Measurements from ENCODE around the gene RFNG.

The RFNG gene

DNA sequence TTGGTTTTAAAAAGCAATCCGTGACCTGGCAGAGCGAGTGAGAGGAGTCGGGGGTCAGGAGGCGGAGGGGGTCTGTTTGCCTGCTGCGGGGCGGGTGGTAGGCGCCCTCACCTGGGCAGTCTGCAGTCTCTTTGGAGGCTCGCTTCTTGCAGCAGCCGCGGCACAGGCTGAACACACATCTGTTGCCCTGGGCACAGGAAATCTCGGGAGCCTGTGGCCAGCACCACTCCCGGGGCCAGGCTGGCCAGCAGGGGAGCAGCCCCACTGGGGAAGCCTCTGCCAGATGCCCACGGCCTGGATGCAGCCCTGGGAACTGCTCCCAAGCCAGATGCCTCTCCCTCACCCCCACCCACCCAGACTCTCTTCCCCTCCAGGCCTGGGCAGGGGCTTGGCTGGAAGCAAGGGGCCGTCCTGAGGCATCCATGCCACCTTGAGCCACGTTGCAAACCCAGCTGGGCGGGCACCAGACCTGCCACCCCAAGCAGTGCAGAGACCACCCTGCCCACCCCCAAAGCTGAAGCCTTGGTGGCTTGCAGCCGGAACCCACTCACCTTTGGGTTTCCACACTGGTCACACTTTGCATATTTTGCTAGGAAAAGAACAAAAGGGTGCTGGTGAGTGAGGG, 6.7 kb upstream of the RFNG start:
- DNase-seq (ENCODE audit: low spot score): no peak

DNA sequence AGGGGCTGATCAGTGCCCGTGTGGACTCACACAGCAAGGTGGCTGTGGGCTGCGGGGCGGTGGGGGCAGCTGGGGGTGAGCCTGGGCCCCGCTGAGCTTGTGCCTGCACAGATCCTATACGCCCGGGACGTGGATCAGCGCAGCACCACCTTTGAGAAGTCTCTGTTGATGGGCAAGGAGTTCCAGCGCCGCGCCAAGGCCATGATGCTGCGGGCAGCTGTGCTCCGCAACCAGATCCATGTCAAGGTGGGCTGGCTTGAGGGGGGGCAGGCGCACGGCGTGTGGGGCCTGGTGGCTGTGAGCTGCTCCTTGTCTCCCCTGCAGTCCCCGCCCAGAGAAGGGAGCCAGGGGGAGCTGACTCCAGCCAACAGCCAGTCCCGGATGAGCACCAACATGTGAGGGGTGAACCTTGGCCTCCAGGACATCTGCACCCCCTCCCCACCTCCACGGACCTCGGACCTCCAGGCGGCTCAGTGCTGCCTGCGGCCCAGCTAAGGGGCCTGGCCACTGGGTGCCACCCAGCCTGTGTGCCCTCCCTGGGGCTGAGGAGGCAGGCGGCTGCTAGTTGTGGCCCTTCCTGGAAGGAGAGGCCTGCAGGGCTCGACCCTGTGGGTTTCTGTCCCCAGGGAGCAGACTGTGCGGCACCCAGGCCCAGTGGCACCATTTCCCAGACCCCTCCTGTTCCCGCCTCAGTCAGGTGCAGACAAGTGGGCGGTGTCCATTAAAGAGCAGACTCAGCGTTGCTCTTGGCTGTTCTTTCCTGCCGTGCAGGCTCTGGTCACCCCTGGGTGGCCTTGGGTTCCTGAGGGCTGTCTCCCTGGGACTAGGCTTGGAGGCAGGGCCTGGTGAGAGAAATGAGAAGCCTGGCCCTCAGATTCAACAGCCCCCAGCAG, 5.4 kb upstream of the RFNG start:
- no peak for DNase-seq (ENCODE audit: low spot score)

DNA sequence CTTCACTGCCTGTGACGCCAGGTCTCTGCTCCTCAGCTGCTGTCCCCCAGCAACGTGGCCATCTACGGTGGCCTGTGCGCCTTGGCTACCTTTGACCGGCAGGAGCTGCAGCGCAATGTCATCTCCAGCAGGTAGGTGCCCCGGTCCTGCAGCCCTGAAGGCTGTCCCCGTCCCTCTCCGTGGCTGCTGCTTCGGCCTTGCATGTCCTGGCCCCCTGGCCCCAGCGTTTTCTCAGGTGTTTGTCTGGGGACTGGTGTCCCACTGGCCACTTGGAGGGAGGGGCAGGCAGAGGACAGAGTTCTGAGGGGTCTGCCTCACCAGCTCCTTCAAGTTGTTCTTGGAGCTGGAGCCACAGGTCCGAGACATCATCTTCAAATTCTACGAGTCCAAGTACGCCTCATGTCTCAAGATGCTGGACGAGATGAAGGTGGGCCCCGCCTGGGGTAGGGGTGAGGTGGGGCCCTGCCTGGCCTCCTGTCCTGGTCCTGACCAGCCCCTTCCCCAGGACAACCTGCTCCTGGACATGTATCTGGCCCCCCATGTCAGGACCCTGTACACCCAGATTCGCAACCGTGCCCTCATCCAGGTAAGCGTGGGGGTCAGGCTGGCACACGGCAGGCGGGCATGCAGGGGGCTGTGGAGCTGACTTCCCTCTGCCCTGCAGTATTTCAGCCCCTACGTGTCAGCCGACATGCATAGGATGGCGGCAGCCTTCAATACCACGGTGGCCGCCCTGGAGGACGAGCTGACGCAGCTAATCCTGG, 4.5 kb upstream of the RFNG start:
- no peak for DNase-seq (ENCODE audit: low spot score)

DNA sequence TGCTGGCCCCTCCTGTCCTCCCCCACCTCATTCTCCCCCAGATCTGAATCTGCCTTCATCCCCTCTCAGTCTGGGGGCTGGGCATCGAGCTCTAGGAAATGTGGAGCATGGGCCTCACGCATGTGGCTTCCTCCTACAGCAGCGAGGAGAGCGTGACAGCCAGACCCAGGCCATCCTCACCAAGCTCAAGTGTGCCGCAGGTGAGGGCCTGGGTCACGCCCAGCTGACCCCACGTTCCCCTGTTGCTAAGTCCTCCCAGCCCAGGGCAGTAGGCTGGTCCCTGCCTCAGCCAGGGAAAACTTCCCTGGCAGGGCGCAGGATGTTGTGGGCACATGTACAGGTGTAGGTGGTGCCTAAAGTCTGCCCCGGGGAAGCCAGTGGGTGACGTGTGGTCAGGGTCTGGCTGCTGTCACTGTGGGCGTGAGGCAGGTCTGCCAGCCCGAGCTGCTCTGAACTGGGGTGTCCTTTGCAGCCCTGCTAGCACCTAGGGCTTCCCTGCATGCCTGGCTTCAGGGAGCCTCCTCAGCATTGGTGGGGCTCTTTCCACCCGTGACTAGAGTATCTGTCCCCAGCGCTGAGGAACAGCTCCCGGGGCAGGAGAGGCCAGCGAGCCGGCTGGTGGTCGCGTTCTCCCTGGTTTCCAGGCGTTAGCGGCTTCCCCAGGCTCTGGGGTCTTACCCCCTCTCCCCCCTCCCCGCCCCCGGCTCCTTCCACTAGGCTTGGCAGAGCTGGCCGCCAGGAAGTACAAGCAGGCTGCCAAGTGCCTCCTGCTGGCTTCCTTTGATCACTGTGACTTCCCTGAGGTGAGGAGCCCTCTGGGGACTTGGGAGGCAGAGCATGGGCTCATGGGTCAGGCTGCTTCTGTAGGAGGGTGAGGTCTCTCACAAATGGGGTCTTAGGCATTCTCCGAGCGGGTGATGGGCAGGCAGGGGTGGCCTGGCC, 3.7 kb upstream of the RFNG start:
- no peak for DNase-seq (ENCODE audit: low spot score)

DNA sequence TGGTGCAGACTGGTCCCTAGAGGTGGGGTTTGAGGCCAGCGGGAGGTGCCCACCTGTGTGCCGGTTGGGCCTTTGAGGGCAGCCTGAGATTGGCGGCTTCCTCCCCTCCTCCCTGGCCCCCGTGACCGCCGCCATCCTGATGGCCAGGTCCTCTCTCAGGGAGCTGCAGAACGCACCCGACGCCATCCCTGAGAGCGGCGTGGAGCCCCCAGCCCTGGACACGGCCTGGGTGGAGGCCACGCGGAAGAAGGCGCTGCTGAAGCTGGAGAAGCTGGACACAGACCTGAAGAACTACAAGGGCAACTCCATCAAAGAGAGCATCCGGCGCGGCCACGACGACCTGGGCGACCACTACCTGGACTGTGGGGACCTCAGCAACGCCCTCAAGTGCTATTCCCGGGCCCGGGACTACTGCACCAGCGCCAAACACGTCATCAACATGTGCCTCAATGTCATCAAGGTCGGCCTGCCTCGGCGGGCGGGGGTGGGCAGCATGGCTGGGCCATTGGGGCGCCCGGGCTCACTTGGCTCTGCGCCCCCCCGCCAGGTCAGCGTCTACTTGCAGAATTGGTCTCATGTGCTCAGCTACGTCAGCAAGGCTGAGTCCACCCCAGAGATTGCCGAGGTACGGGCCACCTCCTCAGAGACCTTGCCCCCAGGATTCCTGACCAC, 2.9 kb upstream of the RFNG start:
- no peak for DNase-seq (ENCODE audit: low spot score)

DNA sequence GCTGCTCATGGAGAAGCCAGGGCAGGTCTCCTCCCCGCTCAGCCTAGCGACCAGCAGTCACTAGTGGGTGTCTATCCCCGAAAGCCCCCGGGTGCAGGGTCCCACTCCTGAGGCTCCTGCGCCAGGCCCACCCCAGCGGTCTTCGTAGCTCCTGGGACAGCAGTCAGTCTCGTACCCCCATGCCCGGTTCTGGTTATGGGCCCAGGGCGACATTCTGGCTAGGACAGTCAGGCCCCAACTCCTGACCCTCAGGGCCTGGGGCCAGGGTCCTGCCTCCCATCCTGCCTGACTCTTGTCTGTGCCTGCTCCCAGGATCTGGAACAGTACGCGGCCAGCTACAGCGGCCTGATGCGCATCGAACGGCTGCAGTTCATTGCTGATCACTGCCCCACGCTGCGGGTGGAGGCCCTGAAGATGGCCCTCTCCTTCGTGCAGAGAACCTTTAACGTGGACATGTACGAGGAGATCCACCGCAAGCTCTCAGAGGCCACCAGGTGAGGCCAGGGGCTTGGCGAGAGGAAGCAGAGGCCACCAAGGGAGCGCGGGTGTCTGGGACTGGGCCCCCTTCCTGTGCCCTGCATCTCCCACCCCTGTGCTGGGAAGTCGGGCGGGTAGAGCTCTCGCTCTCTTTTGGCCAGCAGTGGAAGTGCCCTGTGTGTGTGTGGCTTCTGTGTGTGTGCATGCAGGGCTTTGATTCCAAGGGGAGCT, 2.1 kb upstream of the RFNG start:
- DNase-seq (ENCODE audit: low spot score): no peak

DNA sequence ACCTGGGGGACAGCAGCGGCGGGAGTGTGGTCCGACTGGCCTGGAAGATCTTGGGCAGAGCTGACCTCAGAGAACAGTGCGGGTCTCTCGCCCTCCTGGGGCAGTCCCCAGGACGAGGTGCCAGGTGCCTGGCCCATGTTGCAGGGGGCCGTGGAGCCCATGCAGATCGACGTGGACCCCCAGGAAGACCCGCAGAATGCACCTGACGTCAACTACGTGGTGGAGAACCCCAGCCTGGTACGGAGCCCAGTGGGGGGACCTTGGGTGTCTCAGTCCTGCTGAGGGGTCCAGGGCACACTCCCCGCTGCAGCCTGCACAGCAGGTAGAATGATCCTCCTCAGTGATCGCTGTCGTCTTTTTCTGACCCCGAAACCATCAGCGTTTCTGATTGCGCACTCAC, 1.5 kb upstream of the RFNG start:
- no peak for DNase-seq (ENCODE audit: low spot score)

DNA sequence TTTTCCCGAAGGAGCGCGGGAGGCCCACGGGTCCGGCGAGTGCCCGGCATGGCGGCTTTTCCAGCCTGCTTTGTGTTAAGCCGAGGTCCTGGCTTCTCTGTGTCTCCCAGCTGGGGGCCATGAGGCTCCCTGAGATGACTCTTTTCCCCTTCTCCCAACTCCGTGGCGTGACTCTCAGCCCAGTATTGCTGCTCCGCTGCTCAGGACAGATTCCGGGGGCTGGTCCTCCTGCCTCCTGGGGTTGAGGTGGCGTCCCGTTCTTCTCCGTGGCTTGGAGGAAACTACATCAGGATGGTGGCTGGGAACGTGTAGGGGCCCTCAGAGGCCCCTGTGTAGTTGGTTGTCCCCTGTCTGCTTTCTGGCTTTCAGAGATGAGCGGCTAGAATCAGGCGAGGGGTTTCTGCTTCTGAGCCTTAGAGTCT, 1.0 kb upstream of the RFNG start:
- DNase-seq (ENCODE audit: low spot score): no peak

DNA sequence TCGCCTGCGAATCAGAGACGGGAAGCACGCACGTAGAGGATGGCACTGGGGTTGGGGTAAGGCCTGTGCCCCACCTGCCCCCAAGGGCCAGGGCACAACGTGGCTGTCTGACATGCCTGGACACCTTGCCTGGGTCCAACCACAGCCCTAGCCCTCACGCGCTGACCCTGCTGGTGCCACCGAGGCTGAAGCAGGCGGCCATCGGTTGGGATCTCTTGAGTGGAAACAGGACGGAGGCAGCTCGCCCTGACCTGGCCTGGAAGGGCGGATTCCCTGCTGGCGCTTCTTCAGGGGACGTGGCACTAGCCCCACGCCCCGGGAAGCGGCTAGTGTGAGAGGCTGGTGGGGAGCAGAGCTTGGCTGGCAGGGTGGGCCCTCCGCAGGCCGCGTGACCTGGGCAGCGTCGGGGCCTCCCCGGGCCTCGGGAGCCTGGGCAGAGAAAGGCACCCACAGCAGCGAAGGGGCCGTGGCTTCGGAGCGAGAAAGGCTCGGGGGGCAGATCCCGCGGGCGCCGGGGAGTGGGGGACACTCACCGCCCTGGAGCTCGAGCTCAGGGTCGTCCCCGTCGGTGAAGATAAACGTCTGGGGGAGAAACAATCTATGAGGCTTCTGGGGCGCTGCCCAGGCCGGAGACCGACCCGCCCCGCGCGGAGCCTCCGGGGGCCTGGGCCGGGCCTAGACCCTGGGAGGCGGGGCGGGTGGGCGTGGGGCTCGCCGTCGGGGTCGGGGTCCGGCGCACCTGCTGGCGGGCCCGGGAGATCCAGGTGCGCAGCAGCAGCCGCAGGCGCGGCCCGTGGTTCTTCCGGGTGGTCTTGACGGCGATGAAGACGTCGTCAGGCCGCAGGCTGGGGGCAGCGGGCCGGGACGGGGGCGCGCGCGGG, 610 bp downstream of the RFNG start:
- DNase-seq (ENCODE audit: low spot score): peak; percentile 41

DNA sequence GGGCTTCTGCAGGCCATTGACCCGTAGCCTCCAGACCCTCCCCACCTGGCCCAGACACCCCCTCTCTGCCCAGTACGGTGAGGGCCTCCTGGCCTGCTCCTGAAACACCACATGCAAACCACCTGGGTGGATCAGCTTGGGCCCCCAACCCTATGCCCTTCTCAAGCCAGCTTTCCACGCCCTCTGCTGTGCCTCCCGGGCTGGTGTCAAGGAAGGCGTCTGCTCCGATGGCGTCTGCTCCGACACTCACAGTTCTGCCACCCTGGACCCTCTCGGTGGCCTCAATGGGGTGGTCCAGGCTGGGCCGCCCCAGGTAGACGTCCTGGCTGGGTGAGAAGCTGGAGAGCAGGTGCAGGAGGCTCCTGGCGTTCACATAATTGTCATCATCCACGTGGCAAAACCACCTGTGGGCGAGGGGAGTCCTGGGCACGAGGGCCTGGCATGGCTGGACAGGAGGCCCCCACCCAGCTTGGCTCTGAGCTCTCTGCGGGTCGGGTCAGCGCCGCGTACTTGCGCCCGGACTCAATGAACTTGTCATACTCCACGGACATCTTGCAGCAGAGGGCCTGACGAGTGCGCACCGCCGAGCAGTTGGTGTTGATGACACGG, 1.4 kb downstream of the RFNG start:
- DNase-seq (ENCODE audit: low spot score): no peak

DNA sequence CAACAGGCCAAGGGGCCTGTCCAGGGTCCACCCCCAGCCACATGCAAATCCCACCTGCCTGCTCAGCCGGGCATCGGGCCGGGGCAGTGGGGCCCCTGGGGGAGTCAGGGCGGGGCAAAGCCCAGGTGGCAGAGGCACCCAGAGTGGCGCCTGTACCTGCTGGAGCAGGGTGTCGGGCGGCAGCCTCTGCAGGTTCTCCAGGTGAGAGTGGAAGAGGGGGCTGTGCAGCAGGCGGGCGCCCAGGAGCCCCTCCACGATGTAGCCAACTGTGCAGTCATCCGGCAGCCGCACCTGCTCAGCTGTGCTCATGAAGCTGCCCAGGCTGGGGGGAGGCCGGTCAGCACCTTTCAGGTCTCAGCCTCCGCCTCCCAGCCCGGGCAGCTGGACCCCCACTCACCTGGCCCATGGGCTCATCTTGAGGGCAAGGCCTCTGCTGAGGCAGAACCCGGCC, 2.1 kb downstream of the RFNG start:
- no peak for DNase-seq (ENCODE audit: low spot score)

DNA sequence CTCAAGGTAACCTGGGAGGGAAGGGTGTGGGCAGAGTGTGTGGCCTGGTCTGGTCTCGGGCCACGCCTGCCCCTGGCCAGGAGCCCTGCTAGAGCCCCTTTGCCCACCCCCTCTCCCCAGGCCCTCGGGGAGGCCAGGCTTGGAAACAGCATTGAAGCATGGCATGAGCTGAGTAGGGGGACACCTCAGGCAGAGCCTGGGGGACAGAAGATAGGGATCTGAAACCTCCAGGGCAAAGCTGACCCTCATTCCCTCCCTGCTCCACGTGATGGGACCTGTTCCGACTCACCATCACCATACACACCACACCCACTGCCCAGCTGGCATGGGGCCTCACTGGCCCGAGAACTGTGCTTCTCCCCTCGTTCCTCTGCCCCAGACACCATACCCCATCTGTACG, 2.5 kb downstream of the RFNG start:
- DNase-seq (ENCODE audit: low spot score): no peak

DNA sequence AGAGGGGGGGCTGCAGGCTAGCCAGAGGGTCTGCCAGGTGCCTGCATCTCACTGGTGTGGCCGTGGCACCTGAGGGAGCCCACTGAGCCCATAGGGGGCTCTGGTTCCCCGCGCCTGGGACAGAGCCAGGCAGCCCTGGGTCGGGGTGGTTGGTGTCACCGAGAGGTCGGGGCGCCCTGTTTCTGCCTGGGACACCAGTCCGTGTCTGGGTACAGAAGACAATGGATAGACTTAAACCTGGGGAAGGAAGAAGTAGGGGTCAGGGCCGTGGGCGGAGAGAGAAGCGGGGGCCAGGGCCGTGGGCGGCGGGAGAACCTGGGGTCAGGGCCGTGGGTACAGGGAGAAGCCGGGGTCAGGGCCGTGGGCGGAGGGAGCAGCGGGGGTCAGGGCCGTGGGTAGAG, 3.0 kb downstream of the RFNG start:
- no peak for DNase-seq (ENCODE audit: low spot score)

DNA sequence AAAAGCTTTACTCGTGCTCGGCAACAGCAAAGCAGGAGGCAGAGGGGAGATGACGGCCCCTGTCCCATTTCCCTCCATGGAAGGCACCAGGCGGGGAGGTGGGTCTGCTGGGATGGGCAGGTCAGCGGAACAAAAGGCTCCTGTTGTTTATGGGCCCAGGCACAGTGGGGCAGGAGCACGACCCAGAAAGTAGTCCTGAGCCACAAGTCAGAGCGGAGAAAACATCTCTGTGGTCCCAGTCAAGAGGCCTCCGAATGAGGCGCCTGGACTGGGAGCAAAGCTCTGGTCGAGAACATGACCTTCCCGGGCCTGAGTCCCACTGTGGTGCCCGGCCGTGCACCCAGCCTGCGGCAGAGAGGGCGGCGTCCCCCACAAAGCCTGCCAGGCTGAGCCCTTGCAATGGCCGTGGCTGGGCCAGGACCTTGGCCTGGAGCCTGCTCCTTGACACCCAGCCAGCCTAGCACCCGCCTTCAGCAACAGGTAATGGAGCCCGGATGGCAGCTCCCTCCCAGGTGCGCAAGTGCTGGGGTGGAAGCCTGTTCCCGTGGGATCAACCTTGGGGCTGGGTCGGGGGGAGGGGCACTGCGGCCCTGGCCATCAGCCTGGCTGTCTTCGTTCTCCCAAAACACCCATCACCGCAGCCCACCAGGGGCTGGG, 3.6 kb downstream of the RFNG start:
- DNase-seq (ENCODE audit: low spot score): no peak

DNA sequence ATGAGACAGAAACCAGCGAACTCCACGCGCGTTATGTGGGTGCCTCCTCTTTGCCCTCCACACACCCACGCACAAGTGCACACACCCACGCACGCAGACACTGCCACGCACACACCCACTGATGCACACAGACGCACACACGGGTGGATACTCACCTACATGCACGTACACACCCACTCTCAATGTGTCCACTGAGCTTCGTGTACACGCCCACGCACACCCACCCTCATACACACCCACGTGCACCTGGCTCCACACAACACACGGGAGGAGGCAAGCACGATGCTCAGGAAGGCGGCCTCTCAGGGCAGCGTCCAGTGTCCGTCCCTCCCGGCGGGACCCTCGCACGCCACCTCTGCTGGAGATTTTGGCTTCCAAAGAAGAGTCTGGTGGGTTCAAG, 4.2 kb downstream of the RFNG start:
- DNase-seq (ENCODE audit: low spot score): no peak

DNA sequence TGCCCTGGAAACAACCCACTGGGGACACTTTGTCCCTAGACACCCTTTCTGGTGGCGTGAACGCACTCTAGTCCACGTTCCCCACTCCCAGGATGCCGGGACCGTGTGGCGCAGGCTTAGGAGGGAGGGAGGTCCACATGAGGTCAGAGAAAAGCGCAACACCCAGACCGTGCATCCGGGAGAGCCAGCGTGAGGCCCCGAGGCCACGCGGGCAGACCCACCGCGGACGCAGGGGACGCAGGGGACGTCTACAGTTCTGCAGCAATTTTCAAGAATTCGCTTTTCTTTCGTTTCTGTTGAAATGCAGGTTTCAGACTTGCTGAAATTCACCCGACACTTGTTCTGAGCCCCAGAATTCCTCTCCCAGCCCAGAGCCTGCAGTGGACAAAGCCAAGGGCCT, 4.7 kb downstream of the RFNG start:
- no peak for DNase-seq (ENCODE audit: low spot score)

DNA sequence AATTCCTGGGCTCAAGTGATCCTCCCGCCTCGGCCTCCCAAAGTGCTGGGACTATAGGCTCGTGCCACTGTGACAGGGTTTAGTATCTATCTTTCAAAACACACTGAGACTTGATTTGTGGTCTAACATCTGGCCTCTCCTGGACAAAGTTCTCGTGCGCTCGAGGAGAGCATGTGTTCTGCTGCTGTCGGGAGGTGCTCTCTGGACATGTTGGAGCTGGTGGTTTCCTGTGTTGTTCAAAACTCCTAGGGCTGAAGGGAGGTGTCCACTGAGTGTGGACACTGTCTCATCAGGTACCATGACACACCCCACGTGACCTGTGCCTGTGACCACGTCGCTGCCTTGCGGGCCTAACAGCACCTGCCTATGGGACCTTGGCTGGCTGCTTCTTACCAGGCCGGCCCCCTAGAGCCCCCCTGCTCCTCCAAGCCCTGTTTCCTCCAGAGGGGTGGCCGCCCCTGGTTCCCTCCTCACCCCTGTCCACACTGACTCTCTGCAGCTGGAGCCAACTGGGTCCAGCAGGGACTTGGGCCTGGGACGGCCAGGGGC, 5.6 kb downstream of the RFNG start:
- no peak for DNase-seq (ENCODE audit: low spot score)

DNA sequence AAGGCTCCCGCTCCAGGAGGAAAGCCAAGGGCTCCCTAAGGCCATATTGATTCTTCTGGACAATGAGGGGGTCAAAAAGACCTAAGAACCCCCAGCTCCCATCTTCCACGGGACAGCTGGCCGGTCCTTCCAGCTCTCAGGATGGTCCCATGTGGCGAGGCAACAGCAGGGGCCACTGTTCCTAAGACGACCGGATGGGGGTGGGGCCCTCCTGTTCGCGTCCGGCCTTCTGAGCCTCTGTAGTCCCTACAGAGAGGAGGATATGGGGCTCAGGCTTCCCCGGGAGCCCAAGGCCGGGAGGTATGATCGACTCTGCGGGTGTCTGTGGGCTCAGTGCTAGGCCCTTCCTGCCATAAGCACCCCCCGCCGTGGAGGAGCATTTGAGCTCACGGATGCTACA, 8.1 kb downstream of the RFNG start:
- no peak for DNase-seq (ENCODE audit: low spot score)
